ENCODE measurements around the gene CNOT8. TPM values are rescaled to one million over a fixed set of nuclear protein-coding genes. Genes with fewer than 3 reads are reported as not detected.

CNOT8 gene
- total and polyA plus RNA-seq, 9 of the 15 experiments (the other 6 are each of a cell fraction or from before 2014, with no cell fraction given): 15.2 to 68.9 (median 52.1) TPM

- TF ChIP-seq KDM1A (IDR thresholded peaks at IDR 0.05) (peak; percentile 82 to 88), ZBTB9 (CRISPR knock-in tag; IDR thresholded peaks at IDR 0.05) (0 out of 2 replicates have a peak, but pooled peaks have one; percentile 43), NR3C1 (CRISPR knock-in tag; IDR thresholded peaks at IDR 0.05) (no peak), CTBP1 (IDR thresholded peaks at IDR 0.05; ENCODE audit: borderline replicate concordance) (peak; percentile 90), ZBTB8A (IDR thresholded peaks at IDR 0.05; ENCODE audit: partially characterized antibody) (no peak), MCM3 (IDR thresholded peaks at IDR 0.05) (no peak), FOXK2 (conservative IDR thresholded peaks at IDR 0.05 in 1 of 2, IDR thresholded peaks at IDR 0.05 in 1 of 2; ENCODE audit: low read depth in 2 of 2) (0 out of 4 replicates have a peak, but pooled peaks of 1 of the 2 experiments have one; percentile 15), ZBED1 (IDR thresholded peaks at IDR 0.05) (no peak), KAT2B (IDR thresholded peaks at IDR 0.05; ENCODE audit: low read depth, low read length) (no peak), TRIM28 (IDR thresholded peaks at IDR 0.05) (no peak), PRDM10 (IDR thresholded peaks at IDR 0.05; ENCODE audit: partially characterized antibody) (peak; percentile 49), CEBPG (CRISPR knock-in tag; IDR thresholded peaks at IDR 0.05) (no peak), CEBPG (tag; conservative IDR thresholded peaks at IDR 0.05 in 1 of 2, IDR thresholded peaks at IDR 0.05 in 1 of 2) (no peak), ZNF695 (CRISPR knock-in tag; IDR thresholded peaks at IDR 0.05) (no peak), GTF2A2 (tag; IDR thresholded peaks at IDR 0.05) (no peak), CREB3L1 (IDR thresholded peaks at IDR 0.05; ENCODE audit: borderline replicate concordance, low read depth) (no peak)
Observed at GRCh38 chr5:154840435-154841272, 17.8 kb upstream of the CNOT8 start (continued).
